Osteocyte (in vitro differentiated cells): ENCODE data around the gene PCDHGA2. TPM values are rescaled to one million over a fixed set of nuclear protein-coding genes. Genes with fewer than 3 reads are reported as not detected.
A peak's percentile ranks its signal among the peaks of the same experiment; 100 is the strongest.

Source experiments
- DNase-seq: peaks from one replicate; pipeline ENCODE4 v3.0.0; 2021; ENCODE audit warnings: mixed read lengths; ENCODE audit not compliant: unreplicated experiment; ENCODE audit errors: extremely low spot score
- H3K27ac Mint-ChIP-seq: one replicate; pipeline ENCODE4 v1.8.0; 2021; ENCODE audit warnings: mild to moderate bottlenecking, mixed read lengths; ENCODE audit not compliant: unreplicated experiment
- H3K27me3 Mint-ChIP-seq: one replicate; pipeline ENCODE4 v1.8.0; 2021; ENCODE audit warnings: mixed read lengths; ENCODE audit not compliant: unreplicated experiment
- H3K36me3 Mint-ChIP-seq: one replicate; pipeline ENCODE4 v1.8.0; 2021; ENCODE audit warnings: mixed read lengths; ENCODE audit not compliant: unreplicated experiment
- H3K4me1 Mint-ChIP-seq: one replicate; pipeline ENCODE4 v1.8.0; 2021; ENCODE audit warnings: mixed read lengths; ENCODE audit not compliant: unreplicated experiment
- H3K4me3 Mint-ChIP-seq: one replicate; pipeline ENCODE4 v1.8.0; 2021; ENCODE audit warnings: mild to moderate bottlenecking, moderate library complexity, mixed read lengths; ENCODE audit not compliant: unreplicated experiment
- H3K9me3 Mint-ChIP-seq: one replicate; pipeline ENCODE4 v1.8.0; 2021; ENCODE audit warnings: mixed read lengths; ENCODE audit not compliant: unreplicated experiment
- CTCF ChIP-seq: fragments of 200-600 bp; sonication (generic); IDR thresholded peaks from 2 replicates; pipeline ENCODE4 v1.5.0; 2021; ENCODE audit warnings: antibody characterized with exemption, mild to moderate bottlenecking, moderate library complexity
- total RNA-seq: library from RNA; stranded (reverse); gene quantifications from 2 replicates; pipeline ENCODE4 v1.2.1, GENCODE V29; 2021

PCDHGA2 gene
- total RNA-seq, 1 donor from 2014 or later = not detected

DNA sequence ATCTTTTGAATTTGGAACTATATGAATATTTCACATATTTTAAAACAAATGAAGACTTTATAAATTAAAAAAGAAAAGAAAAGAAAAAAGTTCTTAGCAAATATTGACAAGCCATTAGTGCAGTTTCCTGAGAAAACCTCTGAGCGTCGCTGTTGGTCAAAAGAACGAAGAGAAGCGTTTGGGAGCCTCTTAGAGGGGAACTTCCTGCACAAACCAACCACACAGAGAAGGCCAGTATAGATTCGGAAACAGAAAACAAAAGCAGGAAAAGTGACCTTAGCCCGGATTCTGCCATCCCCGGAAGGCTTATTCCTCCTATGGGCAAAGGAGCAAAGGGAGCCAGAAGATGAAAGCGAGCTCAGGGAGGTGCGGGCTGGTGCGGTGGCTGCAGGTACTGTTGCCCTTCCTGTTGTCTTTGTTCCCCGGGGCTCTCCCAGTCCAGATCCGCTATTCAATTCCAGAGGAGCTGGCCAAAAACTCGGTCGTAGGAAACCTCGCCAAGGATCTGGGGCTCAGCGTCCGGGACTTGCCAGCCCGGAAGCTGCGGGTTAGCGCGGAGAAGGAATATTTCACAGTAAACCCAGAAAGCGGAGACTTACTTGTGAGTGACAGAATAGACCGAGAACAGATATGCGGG lies 21.3 kb downstream of the PCDHGA2 start, which contains the start of gene PCDHGB2:
PCDHGB2 (plus strand) TSS at position 205 of the 637 bp plus-strand sequence; CDS start at position 347, 142 bp downstream.
- DNase-seq = no peak
- no peak within 1 kb of the TSS for H3K4me3 Mint-ChIP-seq
- no peaks in the 10 kb centered on the region for H3K36me3 Mint-ChIP-seq
- no peaks in the 10 kb centered on the region for H3K4me1 Mint-ChIP-seq
- no peak within 1 kb of the TSS for H3K27ac Mint-ChIP-seq
- H3K27me3 Mint-ChIP-seq = no peaks in the 10 kb centered on the region
- H3K9me3 Mint-ChIP-seq = peaks cover 45% of the 10 kb centered on the region
- TF ChIP-seq CTCF = peak; percentile 9

DNA sequence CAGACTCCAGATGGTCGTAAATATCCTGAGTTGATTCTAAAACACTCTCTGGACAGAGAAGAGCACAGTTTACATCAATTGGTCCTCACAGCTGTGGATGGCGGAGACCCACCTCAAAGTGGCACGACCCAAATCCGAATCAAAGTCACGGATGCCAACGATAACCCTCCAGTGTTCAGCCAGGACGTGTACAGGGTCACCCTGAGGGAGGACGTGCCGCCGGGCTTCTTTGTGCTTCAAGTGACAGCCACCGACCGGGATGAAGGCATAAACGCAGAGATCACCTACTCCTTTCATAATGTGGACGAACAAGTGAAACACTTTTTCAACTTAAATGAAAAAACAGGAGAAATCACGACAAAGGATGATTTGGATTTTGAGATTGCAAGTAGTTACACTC lies 22.1 kb downstream of the PCDHGA2 start:
- Mint-ChIP-seq H3K9me3 (peaks cover 44% of the 10 kb centered on the region), H3K27ac (no peak overlapping the region), H3K4me1 (no peaks in the 10 kb centered on the region), H3K27me3 (no peaks in the 10 kb centered on the region), H3K36me3 (no peaks in the 10 kb centered on the region), H3K4me3 (no peak overlapping the region)
- TF ChIP-seq CTCF = no peak
- no peak for DNase-seq

DNA sequence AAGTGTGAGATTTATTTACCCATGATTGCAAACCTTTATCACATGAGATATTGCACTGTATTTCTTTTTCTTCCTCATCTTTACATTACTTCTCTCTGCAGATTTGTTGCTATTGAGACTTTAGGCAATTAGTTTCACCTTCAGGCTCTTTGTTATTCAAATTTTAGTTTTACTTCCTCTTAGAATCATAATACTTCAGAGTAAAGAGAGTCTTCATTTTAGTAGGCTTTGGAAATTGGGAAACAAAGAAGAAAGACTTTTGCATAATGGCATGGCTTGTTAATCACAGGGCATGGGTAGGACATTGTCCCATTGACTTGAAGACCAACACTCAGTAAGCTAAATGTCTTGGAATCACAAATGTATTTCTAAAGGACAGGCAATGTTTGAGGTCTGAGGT lies 24.2 kb downstream of the PCDHGA2 start:
- Mint-ChIP-seq H3K4me3 (no peak overlapping the region), H3K27me3 (no peaks in the 10 kb centered on the region), H3K9me3 (peaks cover 35% of the 10 kb centered on the region), H3K27ac (no peak overlapping the region), H3K36me3 (no peaks in the 10 kb centered on the region), H3K4me1 (no peaks in the 10 kb centered on the region)
- no peak for TF ChIP-seq CTCF
- no peak for DNase-seq

DNA sequence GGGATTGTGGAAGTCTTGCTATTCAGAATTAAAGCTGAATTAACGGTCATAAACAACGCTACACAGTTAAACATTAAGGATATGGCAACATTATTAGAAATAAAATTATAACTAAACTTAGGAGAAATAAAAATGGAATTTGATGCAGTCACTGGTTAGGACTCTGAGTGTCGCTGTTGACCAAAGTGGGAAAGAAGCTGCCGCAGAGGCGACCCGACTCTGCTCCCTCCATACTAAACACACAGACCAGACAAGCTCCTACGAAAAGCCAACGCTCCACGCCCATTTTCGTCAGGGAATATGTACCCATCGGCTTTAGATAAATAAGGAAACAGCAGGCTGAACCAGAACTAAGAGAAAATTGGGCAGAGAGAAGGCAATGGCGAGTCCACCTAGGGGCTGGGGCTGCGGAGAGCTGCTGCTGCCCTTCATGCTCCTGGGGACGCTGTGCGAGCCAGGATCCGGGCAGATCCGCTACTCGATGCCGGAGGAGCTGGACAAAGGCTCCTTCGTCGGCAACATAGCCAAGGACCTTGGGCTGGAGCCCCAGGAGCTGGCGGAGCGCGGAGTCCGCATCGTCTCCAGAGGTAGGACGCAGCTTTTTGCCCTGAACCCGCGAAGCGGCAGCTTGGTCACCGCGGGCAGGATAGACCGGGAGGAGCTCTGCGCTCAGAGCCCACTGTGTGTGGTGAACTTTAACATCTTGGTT lies 25.5 kb downstream of the PCDHGA2 start, which contains the start of gene PCDHGA5:
PCDHGA5 (plus strand) TSS at position 211 of the 709 bp plus-strand sequence; CDS start at position 380, 169 bp downstream.
- H3K27me3 Mint-ChIP-seq = no peaks in the 10 kb centered on the region
- no peaks in the 10 kb centered on the region for H3K36me3 Mint-ChIP-seq
- H3K9me3 Mint-ChIP-seq = peaks cover 26% of the 10 kb centered on the region
- H3K27ac Mint-ChIP-seq = no peak within 1 kb of the TSS
- no peaks in the 10 kb centered on the region for H3K4me1 Mint-ChIP-seq
- no peak within 1 kb of the TSS for H3K4me3 Mint-ChIP-seq
- no peak for TF ChIP-seq CTCF
- no peak for DNase-seq
